Posterior vena cava (tissue), 2 donors: Measurements from ENCODE around the gene KRTAP10-7. TPM values are rescaled to one million over a fixed set of nuclear protein-coding genes. Genes with fewer than 3 reads are reported as not detected.
"Not testable (repeated sequence)": the region's sequence is repeated elsewhere in the genome, so short reads cannot be mapped to it uniquely, and the experiment has no call there.

ENCODE experiments used
- DNase-seq: peaks from one replicate; pipeline ENCODE4 v3.0.0-alpha.2; 2020; ENCODE audit warnings: low spot score
- intact Hi-C, 2 donors: fragments of 100-400 bp; cut with DNase I; formaldehyde crosslinking; loops; one replicate each; pipeline versions ENCODE4 v1.14.1 to v1.14.2; 2022 to 2023
- long read RNA-seq, 2 donors: library from polyadenylated mRNA; unstranded; transcript quantifications; one replicate each; pipeline ENCODE4 v2.0.0, GENCODE V29; 2020 to 2021
- total RNA-seq, 2 donors: library from RNA; stranded (reverse); fragmentation: NEBNext Ultra II Directional; extraction: Animal tissue kit (Norgen Biotek cat#: 25700); gene quantifications; one replicate each; pipeline ENCODE4 v1.2.1, GENCODE V29; 2021
- donor health status: DM: yes; HTN: yes; CAD: no.
- donor health status: DM: yes; HTN: yes; CAD: no.

The KRTAP10-7 gene
- total RNA-seq, result not detected
- long read RNA-seq, donor 1, result 0 reads
- long read RNA-seq, donor 2, result 0 reads

GRCh38 chr21:44600118-44600978, at the start of gene KRTAP10-7:
KRTAP10-7 (plus strand) TSS chr21:44600597; CDS start chr21:44600622, 25 bp downstream.
- intact Hi-C loops, result not testable (repeated sequence)
- peak; percentile 66 for DNase-seq

- intact Hi-C loops, result no loop called here
- DNase-seq, result no peak
Measured at GRCh38 chr21:44550807-44551206, 49.6 kb upstream of the KRTAP10-7 start.

GRCh38 chr21:44551340-44551961, 48.9 kb upstream of the KRTAP10-7 start, which contains the start of gene KRTAP10-2:
KRTAP10-2 (minus strand) TSS chr21:44551505; CDS start chr21:44551458, 47 bp downstream.
- peak; percentile 54 for DNase-seq
- intact Hi-C loops, result no loop called here

GRCh38 chr21:44552136-44552535, 48.3 kb upstream of the KRTAP10-7 start:
- peak; percentile 61 for DNase-seq
- intact Hi-C loops, result no loop called here

GRCh38 chr21:44552681-44553080, 47.7 kb upstream of the KRTAP10-7 start:
- intact Hi-C loops, result no loop called here
- DNase-seq, result peak; percentile 58

- intact Hi-C loops, result no loop called here
- DNase-seq, result peak; percentile 59
Measured at GRCh38 chr21:44555200-44555875, 45.1 kb upstream of the KRTAP10-7 start.

- peak; percentile 48 for DNase-seq
Measured at GRCh38 chr21:44556879-44557278, 43.5 kb upstream of the KRTAP10-7 start.

GRCh38 chr21:44557491-44558328, 42.7 kb upstream of the KRTAP10-7 start:
- intact Hi-C loops, result no loop called here
- DNase-seq, result peak; percentile 74

More at GRCh38 chr21:44556879-44557278, 43.5 kb upstream of the KRTAP10-7 start:
- intact Hi-C loops, result no loop called here

- intact Hi-C loops, DNase-seq: not testable (repeated sequence)
Measured at GRCh38 chr21:44558329-44558675, 42.1 kb upstream of the KRTAP10-7 start.

GRCh38 chr21:44558695-44559094, 41.7 kb upstream of the KRTAP10-7 start, which contains the start of gene KRTAP10-3:
KRTAP10-3 (minus strand) TSS chr21:44558795; CDS start chr21:44558715, 80 bp downstream.
- intact Hi-C loops, result no loop called here
- DNase-seq, result peak; percentile 49

- DNase-seq, result no peak
- intact Hi-C loops, result no loop called here
Measured at GRCh38 chr21:44564099-44564498, 36.3 kb upstream of the KRTAP10-7 start.

GRCh38 chr21:44564886-44565598, 35.4 kb upstream of the KRTAP10-7 start:
- DNase-seq, result no peak
- intact Hi-C loops, result no loop called here

- intact Hi-C loops, result no loop called here
Measured at GRCh38 chr21:44566403-44566802, 34.0 kb upstream of the KRTAP10-7 start.

GRCh38 chr21:44567481-44568171, 32.8 kb upstream of the KRTAP10-7 start:
- peak; percentile 70 for DNase-seq
- intact Hi-C loops, result no loop called here

More at GRCh38 chr21:44566403-44566802, 34.0 kb upstream of the KRTAP10-7 start:
- no peak for DNase-seq

GRCh38 chr21:44568261-44568660, 32.1 kb upstream of the KRTAP10-7 start:
- peak; percentile 34 for DNase-seq
- intact Hi-C loops, result no loop called here

- DNase-seq, result peak; percentile 60
- intact Hi-C loops, result no loop called here
Measured at GRCh38 chr21:44568667-44569556, 31.5 kb upstream of the KRTAP10-7 start.
